Fibroblast of villous mesenchyme (primary cell): ENCODE data around the gene MB. TPM values are rescaled to one million over a fixed set of nuclear protein-coding genes. Genes with fewer than 3 reads are reported as not detected.

Experiments used
- DNase-seq: peaks from one replicate; pipeline ENCODE4 v3.0.0-alpha.2; 2010; ENCODE audit warnings: low read depth
- H3K4me3 ChIP-seq: 2 replicates; pipeline ENCODE4 v1.5.1; 2011; ENCODE audit warnings: low read depth, mild to moderate bottlenecking, low read length
- total RNA-seq: library from RNA; depleted of rRNA; stranded (reverse); fragments of >200 nt; gene quantifications from 2 replicates; pipeline ENCODE4 v1.2.3, GENCODE V29; 2012
- TF ChIP-seq, protein P1 (sequence below): IDR thresholded peaks from 2 replicates; pipeline ENCODE4 v1.5.1; 2012; ENCODE audit warnings: low read depth, mild to moderate bottlenecking, low read length; ENCODE audit not compliant: insufficient read depth

Gene MB
- total RNA-seq, 1 donor, result not detected

DNA sequence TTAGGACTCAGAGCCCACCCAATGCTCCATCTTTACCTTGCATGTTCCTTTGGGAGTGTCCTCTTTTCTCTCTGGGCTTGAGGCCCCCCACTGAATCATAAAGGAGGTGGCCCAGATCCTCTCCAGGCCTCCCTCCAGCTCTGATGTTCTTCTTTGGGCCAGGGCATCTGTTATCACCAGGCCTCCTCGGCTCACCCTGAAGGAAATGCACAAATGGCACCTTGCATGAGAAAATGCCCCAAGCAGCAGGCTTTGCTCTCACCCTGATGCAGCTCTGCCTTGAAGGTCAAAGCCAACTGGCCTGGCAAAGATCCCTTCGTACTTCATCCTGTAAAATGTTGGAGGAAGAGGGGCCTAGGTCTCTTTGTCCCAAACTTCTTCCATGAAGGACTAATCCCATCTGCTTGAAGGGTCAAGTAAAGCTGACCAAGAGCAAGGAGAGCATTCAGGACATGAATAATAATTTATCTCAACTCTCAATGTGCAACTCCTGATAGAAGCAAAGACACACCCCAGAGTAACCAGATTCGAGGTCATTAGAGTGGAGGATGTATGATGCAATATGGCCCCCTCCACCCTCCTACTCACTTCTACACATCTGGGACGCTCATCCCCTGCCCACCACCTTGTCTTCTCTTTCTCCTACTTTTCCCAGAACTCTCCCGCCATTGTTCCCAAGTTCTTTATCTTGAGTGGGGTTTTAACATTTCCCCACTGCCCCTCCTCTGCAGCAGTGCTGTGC, 40.6 kb upstream of the MB start:
- DNase-seq, result no peak
- no peak overlapping the region for H3K4me3 ChIP-seq
- TF ChIP-seq, protein P1, sequence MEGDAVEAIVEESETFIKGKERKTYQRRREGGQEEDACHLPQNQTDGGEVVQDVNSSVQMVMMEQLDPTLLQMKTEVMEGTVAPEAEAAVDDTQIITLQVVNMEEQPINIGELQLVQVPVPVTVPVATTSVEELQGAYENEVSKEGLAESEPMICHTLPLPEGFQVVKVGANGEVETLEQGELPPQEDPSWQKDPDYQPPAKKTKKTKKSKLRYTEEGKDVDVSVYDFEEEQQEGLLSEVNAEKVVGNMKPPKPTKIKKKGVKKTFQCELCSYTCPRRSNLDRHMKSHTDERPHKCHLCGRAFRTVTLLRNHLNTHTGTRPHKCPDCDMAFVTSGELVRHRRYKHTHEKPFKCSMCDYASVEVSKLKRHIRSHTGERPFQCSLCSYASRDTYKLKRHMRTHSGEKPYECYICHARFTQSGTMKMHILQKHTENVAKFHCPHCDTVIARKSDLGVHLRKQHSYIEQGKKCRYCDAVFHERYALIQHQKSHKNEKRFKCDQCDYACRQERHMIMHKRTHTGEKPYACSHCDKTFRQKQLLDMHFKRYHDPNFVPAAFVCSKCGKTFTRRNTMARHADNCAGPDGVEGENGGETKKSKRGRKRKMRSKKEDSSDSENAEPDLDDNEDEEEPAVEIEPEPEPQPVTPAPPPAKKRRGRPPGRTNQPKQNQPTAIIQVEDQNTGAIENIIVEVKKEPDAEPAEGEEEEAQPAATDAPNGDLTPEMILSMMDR, result no peak

DNA sequence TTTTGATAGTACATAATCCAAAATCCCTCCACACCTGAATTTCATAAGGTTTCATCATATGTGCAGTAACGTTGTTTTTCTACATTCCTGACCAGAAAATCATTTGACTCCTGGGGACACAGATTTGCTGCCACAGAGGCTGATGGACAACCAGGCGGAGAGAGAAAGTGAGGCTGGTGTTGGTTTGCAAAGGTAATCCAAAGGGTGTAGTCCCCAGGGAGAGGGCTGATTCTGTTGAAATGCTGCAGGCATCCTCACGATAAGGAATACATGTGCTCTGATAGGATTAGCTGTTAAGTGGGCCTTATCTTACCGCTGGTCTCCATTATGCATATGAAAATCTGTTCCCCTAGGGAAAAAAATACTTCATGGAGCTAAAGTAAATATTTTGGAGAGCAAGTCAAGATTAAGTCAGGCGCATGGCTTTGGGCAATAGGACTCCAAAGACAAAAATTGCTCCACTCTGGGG, 39.2 kb upstream of the MB start:
- peak; percentile 93 for DNase-seq
- TF ChIP-seq, protein P1, result no peak

DNA sequence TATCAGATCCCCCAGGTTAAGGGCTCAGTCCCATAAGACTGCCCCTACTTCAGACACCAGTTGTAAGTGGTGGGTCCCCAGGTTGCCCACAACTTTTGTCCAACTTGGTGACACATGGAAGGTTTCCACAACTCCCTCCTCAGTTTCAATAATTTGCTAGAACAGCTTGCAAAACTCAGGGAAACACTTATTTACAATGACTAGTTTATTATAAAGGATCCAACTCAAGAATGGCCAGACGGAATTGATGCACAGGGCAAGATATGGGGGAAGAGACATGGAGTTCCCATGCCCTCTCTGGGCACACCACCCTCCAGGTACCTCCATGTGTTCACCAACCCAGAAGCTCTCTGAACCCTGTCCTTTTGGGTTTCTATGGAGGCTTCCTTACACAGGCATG, 36.7 kb upstream of the MB start:
- DNase-seq, result no peak
- no peak overlapping the region for H3K4me3 ChIP-seq
- TF ChIP-seq, protein P1, result no peak

More for the DNA sequence above, 39.2 kb upstream of the MB start:
- no peak overlapping the region for H3K4me3 ChIP-seq

DNA sequence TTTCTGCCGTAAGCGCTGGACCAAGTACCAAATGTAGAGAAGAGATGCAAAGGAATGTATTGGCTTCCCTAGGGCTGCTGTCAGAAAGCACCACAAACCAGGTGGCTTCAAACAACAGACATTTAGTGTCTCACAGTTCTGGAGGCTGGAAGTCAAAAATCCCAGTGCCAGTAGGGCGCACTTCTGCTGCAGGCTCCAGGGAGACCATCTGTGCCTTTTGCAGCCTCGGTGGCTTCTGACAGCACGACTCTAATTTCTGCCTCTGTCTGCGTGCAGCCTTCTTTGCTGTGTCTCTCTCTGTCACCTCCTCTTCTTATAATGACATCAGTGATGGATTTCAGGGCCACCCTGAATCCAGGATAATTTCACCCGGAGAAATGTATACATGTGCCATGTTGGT, 34.0 kb upstream of the MB start:
- no peak for DNase-seq
- H3K4me3 ChIP-seq, result no peak overlapping the region
- TF ChIP-seq, protein P1, result no peak

DNA sequence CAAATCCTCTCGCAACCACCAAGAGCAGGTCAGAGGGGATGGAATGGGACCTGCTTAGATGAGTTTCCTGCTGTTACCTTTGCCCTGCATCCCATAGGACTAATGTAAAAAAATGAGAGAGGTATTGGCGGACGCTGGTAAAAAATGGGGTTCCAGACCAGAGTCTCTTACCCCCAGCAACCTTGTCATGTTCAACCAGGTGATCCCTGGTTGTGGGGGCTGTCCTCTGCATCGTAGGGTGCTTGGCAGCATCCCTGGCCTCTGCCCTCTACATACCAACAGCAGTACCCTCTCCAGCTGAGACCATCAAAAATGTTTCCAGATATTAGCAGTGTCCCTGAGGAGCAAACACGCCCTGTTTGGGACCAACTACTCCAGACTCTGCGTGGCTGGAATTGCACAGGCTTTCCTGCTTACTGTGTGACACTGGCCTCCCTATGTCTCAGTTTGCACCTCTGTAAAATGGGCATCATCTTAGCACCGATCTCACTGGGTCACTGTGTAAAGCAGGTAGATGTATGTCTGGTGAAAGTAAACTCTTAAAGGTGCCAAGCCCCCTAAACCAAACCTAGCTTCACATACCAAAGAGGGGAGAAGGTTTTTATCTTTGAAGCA, 32.6 kb upstream of the MB start:
- peak overlapping the region; percentile 95 for H3K4me3 ChIP-seq
- TF ChIP-seq, protein P1, result no peak
- DNase-seq, result no peak

DNA sequence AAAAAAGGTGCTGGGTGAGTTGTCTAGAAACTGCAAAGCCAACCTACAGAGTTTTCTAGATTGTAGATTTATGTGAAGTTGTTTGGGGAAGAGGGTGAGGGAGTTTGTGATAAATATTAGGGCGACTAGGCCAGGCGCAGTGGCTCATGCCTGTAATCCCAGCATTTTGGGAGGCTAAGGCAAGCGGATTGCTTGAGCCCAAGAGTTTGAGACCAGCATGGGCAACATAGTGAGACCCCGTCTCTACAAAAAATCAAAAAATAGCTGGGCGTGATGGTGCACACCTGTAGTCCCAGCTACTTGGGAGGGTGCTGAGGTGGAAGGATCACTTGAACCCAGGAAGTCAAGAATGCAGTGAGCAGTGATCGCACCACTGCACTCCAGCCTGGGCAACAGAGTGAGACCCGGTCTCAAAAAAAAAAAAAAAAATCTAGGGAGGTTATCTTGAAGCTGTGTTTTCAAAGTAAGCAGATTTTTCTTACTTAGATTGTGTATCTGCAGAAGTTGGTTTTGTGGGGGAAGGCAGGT, 32.0 kb upstream of the MB start:
- peak overlapping the region; percentile 95 for H3K4me3 ChIP-seq
- TF ChIP-seq, protein P1, result no peak
- DNase-seq, result no peak
